ENCODE results near the gene TOMM34. TPM values are rescaled to one million over a fixed set of nuclear protein-coding genes. Genes with fewer than 3 reads are reported as not detected.

TOMM34 gene
- total RNA-seq, 2 experiments from 2014 or later, result 5.6 to 5.9 TPM

DNA sequence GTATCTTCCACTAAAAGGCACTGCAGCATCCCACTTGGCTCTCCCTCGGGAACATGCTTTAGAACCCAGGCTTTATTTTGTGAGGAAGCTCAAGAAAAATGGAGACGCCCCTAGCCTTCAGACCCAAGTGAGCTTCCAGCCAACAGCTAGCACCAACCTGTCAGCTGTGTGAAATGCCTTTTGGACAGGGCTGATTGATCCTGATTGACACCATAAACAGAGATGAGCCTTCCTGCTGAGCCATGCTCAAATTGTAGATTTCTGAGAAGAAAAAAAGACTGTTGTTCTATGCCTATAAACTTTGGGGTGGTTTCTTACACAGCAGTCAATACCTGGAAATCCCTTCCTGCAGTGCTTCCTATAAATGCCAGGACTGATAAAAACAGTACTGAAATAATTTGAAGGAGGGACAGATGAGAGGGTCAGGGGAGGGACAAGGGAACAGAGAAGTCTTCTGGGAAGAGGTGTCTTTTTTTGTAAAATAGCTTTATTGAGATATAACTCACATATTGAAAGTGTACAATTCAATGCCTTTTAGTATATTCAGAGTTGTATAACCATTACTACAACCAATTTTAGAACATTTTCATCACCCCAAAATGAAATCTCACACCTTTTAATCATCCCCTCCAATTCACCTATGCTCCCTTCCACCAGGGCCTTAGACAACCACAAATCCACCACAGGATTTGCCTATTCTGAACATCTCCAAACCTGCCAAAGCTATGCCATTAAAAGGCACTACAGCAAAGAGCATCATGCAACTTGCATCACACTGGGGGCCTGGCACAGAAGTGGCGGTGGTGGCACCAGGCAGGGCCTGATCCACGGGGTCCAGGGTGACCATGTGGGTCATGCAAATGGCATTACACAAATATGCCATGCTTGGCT is 3.4 kb upstream of the TOMM34 start:
- Mint-ChIP-seq H3K36me3 (ENCODE audit: low read depth) (peaks cover 33% of the 10 kb centered on the region), H3K4me1 (ENCODE audit: low read depth) (peaks cover 48% of the 10 kb centered on the region), H3K27me3 (no peaks in the 10 kb centered on the region), H3K9me3 (no peaks in the 10 kb centered on the region), H3K4me3 (peak overlapping the region; percentile 54), H3K27ac (peak overlapping the region; percentile 7)
- Histone ChIP-seq H3K4me3 (ENCODE audit: low read length) (no peak overlapping the region), H3K27me3 (ENCODE audit: control insufficient read depth in 1 of 2, insufficient read depth in 2 of 2, low read length in 2 of 2) (no peaks in the 10 kb centered on the region), H3K36me3 (ENCODE audit: insufficient read depth, low read length) (no peaks in the 10 kb centered on the region), H3K9me3 (ENCODE audit: control insufficient read depth in 1 of 2, insufficient read depth in 1 of 2, low read length in 2 of 2) (no peaks in the 10 kb centered on the region), H3K27ac (ENCODE audit: low read depth in 1 of 2, low read length in 2 of 2) (no peak overlapping the region), H3K4me1 (ENCODE audit: insufficient read depth, low read length) (peaks cover 36% of the 10 kb centered on the region)
- DNase-seq (no peak), ATAC-seq (ENCODE audit: poor library complexity) (no peak)
- TF ChIP-seq, protein P1, sequence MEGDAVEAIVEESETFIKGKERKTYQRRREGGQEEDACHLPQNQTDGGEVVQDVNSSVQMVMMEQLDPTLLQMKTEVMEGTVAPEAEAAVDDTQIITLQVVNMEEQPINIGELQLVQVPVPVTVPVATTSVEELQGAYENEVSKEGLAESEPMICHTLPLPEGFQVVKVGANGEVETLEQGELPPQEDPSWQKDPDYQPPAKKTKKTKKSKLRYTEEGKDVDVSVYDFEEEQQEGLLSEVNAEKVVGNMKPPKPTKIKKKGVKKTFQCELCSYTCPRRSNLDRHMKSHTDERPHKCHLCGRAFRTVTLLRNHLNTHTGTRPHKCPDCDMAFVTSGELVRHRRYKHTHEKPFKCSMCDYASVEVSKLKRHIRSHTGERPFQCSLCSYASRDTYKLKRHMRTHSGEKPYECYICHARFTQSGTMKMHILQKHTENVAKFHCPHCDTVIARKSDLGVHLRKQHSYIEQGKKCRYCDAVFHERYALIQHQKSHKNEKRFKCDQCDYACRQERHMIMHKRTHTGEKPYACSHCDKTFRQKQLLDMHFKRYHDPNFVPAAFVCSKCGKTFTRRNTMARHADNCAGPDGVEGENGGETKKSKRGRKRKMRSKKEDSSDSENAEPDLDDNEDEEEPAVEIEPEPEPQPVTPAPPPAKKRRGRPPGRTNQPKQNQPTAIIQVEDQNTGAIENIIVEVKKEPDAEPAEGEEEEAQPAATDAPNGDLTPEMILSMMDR (IDR thresholded peaks at IDR 0.05), result no peak
- CTCF ChIA-PET, result interaction anchor here (1.4 kb wide), 1 partner anchor 8 kb away, joined by 4 read pairs; no protein-coding TSS in a partner anchor
- POLR2A ChIA-PET, result interaction anchor here (0.6 to 5.7 kb wide), 2 partner anchors 15 to 26 kb away, joined by 3 to 61 read pairs; no protein-coding TSS in a partner anchor
- intact Hi-C loops (cut with DNase I, micrococcal nuclease), result loop anchor here in 1 of 2 experiments (5.0 to 10.0 kb wide), 4 partner anchors 51 to 489 kb away; partner anchors contain the start of genes PABPC1L, PIGT, SERINC3 and TTPAL

DNA sequence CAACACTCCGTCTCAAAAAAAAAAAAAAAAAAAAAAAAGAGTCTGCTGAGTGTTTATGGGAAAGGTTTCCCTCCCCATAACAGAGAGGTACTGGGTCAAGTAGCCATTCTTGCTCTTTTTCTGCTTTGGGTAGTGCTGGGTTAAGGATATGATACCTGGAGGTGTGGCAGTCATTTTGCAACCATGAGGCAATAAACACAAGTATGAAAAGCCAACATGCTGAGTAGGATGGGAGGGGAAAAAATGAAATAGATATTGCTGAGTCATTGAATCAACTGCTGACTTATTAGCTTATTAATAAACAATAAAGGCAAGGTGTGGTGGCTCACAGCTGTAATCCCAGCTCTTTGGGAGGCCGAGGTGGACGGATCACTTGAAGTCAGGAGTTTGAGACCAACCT is 2.3 kb upstream of the TOMM34 start:
- Mint-ChIP-seq H3K4me3 (no peak overlapping the region), H3K27ac (no peak overlapping the region), H3K27me3 (no peaks in the 10 kb centered on the region), H3K9me3 (no peaks in the 10 kb centered on the region), H3K36me3 (ENCODE audit: low read depth) (peaks cover 24% of the 10 kb centered on the region), H3K4me1 (ENCODE audit: low read depth) (peaks cover 53% of the 10 kb centered on the region)
- no peaks in the 10 kb centered on the region for H3K27me3 ChIP-seq (ENCODE audit: control insufficient read depth in 1 of 2, insufficient read depth in 2 of 2, low read length in 2 of 2)
- TF ChIP-seq, protein P1 (IDR thresholded peaks at IDR 0.05), result no peak
- peaks cover 6% of the 10 kb centered on the region for H3K36me3 ChIP-seq (ENCODE audit: insufficient read depth, low read length)
- intact Hi-C loops (cut with DNase I, micrococcal nuclease), result loop anchor here in 1 of 2 experiments (5.0 to 10.0 kb wide), 4 partner anchors 50 to 488 kb away; partner anchors contain the start of genes PABPC1L, PIGT, SERINC3 and TTPAL
- ChIA-PET POLR2A (interaction anchor here (5.7 kb wide), 1 partner anchor 16 kb away, joined by 61 read pairs; no protein-coding TSS in a partner anchor), CTCF (interaction anchor here (1.4 kb wide), 1 partner anchor 9 kb away, joined by 4 read pairs; no protein-coding TSS in a partner anchor)
- ATAC-seq (ENCODE audit: poor library complexity) (no peak), DNase-seq (no peak)
- no peaks in the 10 kb centered on the region for H3K9me3 ChIP-seq (ENCODE audit: control insufficient read depth in 1 of 2, insufficient read depth in 1 of 2, low read length in 2 of 2)
- H3K4me3 ChIP-seq (ENCODE audit: low read length), result no peak overlapping the region
- peaks cover 44% of the 10 kb centered on the region for H3K4me1 ChIP-seq (ENCODE audit: insufficient read depth, low read length)
- no peak overlapping the region for H3K27ac ChIP-seq (ENCODE audit: low read depth in 1 of 2, low read length in 2 of 2)

DNA sequence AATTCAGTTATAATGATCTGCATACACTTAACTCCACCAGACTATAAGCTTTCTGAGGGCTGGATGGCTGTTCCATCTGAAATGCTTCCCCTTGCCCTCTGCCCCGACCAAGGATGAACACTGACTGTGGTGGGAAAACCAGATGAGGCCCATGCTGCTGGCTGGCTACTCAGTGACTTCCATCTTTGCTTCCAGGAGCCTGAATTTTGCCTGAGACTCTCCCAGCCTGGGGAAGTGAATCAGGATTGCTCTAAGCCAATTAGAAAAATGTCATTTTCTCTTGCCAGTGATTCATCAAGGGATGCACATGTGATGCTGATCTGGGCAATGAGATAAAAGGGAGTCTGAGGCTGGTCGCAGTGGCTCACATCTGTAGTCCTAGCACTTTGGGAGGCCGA is 1.7 kb upstream of the TOMM34 start:
- Histone ChIP-seq H3K4me1 (ENCODE audit: insufficient read depth, low read length) (peaks cover 44% of the 10 kb centered on the region), H3K4me3 (ENCODE audit: low read length) (no peak overlapping the region), H3K9me3 (ENCODE audit: control insufficient read depth in 1 of 2, insufficient read depth in 1 of 2, low read length in 2 of 2) (no peaks in the 10 kb centered on the region), H3K27ac (ENCODE audit: low read depth in 1 of 2, low read length in 2 of 2) (no peak overlapping the region), H3K36me3 (ENCODE audit: insufficient read depth, low read length) (peaks cover 6% of the 10 kb centered on the region), H3K27me3 (ENCODE audit: control insufficient read depth in 1 of 2, insufficient read depth in 2 of 2, low read length in 2 of 2) (no peaks in the 10 kb centered on the region)
- ATAC-seq (ENCODE audit: poor library complexity), result no peak
- DNase-seq, result no peak
- ChIA-PET CTCF (no interaction called here), POLR2A (interaction anchor here (0.8 to 5.7 kb wide), 2 partner anchors 9 to 16 kb away, joined by 3 to 61 read pairs; no protein-coding TSS in a partner anchor)
- TF ChIP-seq, protein P1 (IDR thresholded peaks at IDR 0.05), result no peak
- peaks cover 59% of the 10 kb centered on the region for H3K4me1 Mint-ChIP-seq (ENCODE audit: low read depth)
- no peak overlapping the region for H3K27ac Mint-ChIP-seq
- peaks cover 17% of the 10 kb centered on the region for H3K36me3 Mint-ChIP-seq (ENCODE audit: low read depth)
- peak overlapping the region; percentile 98 for H3K4me3 Mint-ChIP-seq
- H3K27me3 Mint-ChIP-seq, result no peaks in the 10 kb centered on the region
- H3K9me3 Mint-ChIP-seq, result no peaks in the 10 kb centered on the region
- intact Hi-C loops (cut with DNase I, micrococcal nuclease), result loop anchor here in 1 of 2 experiments (2.0 to 10.0 kb wide), 5 partner anchors 50 to 487 kb away; partner anchors contain the start of genes PABPC1L, PIGT, SERINC3 and TTPAL

All from CD4-positive, alpha-beta T cell (primary cell).